ENCODE measurements around the gene CIC.

Gene CIC

DNA sequence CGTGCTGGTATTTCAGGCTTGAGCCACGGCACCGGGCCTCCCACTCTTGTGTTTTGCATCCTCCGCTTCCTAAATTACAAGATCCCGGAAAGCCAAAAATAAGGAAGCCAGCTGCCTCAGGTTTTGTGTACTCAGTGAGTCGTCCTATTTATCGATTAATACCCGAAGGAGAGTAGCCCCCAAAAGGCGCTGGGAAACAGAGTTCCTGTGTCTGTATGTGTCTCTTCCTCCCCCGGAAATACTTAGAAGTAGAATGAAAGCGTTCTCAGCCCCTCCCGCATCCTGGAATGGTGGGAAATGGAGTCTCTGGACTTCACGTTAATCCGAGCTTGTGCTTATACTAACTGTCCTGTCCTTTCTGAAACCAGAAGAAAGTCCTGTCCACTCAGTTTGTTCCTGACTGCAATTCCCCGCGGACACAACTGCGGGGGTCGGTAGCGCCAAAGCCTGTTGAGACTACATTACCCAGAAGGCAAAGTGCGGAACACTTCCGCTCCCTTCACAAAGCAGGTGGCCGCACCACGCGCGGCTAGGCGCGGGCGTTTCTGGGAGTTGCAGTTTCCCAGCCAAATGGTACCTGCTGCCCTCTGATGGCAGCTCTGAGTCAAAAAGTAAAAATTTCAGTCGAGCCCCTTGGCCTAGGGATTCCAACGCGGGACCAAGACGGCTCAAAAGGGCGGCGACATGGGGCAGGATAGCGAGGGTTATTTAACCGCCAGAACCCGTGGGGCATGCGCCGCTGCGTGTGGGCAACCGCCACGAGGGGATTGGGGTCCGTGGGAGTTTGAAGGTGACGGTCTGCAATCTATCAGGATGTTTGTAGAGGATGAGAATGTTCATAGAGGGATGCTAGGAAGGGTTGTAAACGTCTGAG is 24.5 kb upstream of the CIC start:
- DNase-seq (ENCODE audit: low spot score) = peak; percentile 94

GRCh38 chr19:42245231-42245630 is 23.8 kb upstream of the CIC start:
- no peak for DNase-seq (ENCODE audit: low spot score)

DNA sequence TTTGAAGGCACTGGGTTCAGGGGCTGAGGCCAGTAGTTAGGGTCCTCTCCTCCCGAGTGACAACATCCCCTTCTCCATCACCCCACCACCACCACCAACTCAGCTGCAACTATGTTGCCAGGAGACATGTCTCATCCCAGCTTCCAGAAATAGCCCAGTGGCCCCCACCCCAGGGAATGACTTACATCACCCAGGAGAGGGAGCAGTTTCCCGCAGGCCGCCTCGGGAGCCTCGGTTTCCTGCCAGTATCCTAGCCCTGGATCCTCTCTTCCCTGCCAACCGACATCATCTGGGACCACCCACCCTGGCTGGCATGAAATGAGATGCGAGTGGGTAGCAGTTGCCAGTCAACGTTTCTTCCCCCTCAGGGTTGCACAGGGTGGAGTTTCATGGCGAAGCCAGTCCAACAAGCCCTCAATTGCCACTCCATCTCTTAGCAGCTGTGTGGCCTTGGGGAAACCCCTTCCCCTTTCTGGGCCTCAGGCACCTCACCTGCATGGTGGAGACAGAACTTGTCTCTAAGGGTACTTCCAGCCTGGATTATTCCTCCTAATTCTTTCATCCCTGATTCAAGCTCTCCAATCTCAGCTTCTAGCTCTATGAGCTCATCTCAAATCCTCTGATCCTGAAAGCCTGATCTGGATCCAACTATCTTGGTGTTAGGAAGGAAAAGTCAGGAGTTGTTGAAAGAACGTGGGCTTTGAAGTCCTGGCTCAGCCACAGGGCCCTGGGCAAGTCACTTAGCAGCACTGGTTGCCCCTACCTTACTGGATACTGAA is 22.7 kb upstream of the CIC start:
- peak; percentile 91 for DNase-seq (ENCODE audit: low spot score)

- DNase-seq (ENCODE audit: low spot score) = peak; percentile 3
Observed at GRCh38 chr19:42246922-42247639, 22.0 kb upstream of the CIC start.

DNA sequence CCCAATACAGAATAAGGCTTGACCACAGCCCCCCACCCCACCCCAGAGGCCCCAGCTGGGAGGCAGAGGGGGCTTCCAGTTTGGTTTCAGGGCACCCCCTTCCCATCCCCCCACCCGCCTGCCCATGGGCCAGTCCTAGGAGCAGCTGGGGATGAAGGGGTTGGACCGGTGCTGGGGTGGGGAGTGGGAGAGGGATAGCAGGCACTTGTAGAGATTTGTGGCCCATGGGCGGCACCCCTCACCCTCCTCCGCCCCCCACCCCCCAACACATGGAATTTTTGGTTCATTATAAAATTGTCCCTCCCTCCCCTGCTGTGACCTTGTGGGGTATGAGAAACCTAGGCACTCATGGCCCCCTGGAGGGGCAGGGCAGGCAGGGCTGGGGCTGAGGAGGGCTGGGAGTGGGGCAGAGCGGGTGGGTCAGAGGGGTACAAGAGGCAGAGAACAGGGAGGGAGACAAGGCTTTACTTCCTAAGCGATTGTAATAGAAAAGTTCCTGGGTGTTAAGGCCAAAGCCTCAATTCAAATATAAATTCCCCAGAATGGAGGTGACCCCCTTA is 21.3 kb upstream of the CIC start:
- peak; percentile 1 for DNase-seq (ENCODE audit: low spot score)

GRCh38 chr19:42248270-42249148 is 20.5 kb upstream of the CIC start:
- peak; percentile 1 for DNase-seq (ENCODE audit: low spot score)

DNA sequence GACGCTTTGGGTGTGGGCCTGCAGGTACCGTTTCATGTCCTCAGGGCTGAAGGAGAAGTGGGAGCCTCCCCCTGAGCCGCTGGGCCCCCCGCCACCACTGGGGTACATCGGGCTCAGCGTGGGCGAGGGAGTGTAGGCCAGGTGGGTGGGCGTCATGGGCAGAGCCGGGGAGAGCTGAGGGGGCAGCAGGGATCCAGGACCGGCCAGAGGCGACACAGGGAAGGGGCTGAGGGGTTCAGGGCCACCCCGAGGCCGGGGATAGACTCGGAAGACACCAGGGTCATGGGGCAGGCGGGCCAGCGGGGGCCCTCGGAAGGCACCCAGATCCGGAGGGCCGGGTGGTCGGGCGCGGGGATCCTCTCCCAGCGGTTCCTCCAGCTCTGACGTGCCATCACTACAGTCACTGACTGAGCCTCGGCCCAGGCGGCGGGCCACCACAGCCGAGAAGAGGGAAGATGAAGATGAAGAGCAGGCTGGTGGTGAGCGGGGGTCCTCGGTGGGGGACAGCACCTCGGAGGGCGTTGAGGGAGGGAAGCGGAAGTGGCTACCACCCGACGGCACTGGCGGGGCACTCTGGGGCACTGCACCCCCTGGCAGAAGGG is 19.8 kb upstream of the CIC start:
- DNase-seq (ENCODE audit: low spot score) = peak; percentile 2

GRCh38 chr19:42249769-42250168 is 19.3 kb upstream of the CIC start:
- no peak for DNase-seq (ENCODE audit: low spot score)

DNA sequence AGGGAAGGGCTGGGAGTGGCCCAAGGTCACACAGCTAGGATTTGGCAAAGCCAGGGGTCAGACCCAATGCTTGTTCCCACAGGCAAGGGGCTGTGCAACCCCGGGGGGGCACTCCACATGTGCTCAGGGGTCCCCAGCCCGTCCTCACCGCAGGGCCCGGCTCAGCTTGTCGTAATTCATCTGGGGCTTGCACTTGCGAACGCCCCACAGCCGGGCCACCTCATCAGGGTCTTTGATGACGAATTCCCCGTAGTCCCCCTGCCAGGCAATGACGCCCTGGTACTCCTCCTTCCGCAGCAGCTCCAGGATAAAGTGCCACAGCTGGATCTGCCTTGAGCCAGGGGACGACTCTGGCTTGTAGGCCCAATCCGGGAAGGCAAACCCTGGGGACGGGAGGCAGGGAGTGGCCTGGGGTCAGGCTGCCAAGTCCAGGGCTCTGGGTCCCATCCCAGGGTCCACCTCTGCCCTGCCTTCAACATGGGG is 18.8 kb upstream of the CIC start:
- DNase-seq (ENCODE audit: low spot score) = no peak

DNA sequence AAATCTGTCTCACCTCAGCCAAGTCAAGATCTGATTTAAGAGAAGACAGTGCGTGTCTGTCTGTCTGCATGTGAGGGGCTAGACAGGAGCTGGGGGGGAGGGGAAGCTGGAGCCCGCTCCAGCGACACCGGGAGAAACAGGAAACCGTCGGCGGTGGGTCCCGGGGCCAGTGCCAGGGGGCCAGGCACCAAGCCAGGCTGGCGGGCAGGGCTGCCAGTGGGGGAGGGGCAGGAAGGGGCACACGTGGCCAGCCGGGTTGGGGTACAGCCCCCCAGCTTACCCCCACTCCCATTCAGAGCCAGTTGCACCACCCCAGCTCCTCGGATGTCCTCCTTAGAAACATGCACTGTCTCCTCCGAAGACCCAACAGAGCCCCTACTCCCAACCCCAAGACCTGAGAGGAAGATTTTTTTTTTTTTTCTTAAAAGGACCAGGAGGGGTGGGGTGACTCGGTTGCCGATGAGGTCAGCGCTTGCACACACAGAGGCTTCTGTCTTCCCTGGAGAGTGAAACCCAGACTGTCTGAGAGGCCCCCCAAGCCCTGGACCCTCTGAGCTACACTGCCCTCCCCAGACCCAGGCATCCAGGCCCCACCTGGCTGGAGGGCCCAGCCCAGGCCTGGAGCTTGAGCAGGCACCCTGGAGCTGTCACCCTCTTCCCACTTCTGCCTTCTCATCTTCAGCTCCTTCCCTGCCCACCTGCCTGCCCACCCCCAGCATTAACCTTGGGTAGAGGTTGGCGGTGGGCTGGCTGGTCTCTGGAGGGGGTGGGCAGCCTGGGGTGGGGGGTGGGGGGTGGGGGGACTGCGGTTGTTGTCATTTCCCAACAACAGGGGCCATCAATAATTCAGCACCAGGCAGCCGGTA is 18.2 kb upstream of the CIC start:
- DNase-seq (ENCODE audit: low spot score) = peak; percentile 55

GRCh38 chr19:42251572-42252358 is 17.3 kb upstream of the CIC start:
- peak; percentile 2 for DNase-seq (ENCODE audit: low spot score)

DNA sequence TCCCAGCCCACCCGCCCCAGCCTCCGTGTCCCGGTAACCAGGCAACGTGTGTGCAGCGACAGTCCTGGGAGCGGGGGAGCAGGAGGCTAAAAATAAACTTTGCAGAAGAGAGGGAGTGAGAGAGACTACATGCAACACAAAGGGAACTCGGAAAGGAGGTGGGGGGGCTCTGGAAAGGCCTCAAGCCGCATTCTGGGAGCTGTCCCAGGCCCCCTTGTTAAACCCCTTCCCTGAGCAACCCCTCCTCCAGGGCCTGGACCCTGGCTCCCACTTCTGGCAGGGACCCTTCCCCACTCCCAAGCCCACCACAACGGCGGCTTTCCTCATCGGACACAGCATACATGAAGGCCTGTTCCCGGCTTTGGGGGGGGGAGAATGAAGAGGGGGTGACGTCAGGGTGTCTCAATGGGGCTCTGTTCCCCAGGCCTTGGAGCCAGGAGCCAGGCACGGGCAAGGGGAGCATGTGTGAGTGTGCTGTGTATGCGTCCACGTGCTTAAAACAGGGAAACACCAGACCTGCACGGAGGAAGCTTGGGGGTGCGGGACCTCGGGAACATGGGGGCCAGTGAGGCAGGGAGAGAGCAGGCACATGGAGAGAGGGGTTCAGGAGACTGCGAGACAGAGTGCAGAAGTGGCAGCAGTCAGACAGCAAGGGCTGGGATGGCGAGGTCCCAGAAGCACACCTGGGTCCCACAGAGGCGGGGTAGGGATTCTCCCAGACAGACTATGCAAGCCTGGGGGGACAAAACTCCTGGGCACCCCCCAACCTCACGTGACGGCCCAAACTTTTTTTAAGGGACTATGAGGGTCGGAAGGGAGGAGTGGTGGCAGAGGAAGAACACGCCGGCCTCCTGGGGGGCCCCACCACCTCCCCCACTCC is 16.4 kb upstream of the CIC start:
- DNase-seq (ENCODE audit: low spot score) = no peak

DNA sequence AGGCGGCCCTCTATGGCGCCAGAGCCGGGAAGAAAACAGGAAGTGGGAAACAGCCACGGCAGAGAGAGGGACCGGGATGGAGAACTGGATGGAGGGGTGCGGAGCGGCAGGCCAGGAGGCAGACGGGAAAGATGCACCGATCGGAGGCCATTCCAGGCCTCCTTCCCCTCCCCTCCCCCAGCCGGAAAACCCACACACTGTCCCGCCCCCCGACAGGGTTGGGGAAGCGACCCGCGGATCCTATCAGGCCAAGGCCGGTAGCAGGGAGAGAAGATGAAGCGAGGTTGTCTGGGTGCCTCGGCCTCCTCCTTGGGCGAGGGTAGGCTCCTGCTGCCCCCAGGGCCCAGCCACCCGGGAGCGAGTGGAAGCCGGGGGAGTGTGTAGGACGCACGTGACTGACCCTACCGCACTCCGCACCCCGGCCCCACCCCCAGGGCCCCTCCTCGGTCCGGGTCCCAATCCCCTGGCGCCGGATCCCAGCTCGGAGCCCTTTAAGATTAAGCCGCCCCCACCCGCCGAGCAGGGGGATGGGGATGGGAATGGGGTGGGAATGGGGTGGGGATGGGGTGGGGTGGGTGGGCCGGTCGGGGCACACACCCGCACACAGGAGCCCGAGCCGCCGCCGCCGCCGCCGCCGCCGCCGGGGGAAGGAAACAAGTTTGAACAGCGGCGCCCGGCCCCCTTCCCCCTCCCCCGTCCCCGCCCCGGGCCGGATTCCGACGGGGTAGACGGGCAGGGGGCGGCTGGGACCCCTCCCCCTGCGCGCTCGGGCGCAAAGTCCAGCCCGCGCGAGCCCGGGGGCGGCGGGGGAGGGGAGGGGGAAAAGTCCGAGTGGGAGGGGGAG is 15.6 kb upstream of the CIC start:
- peak; percentile 51 for DNase-seq (ENCODE audit: low spot score)

DNA sequence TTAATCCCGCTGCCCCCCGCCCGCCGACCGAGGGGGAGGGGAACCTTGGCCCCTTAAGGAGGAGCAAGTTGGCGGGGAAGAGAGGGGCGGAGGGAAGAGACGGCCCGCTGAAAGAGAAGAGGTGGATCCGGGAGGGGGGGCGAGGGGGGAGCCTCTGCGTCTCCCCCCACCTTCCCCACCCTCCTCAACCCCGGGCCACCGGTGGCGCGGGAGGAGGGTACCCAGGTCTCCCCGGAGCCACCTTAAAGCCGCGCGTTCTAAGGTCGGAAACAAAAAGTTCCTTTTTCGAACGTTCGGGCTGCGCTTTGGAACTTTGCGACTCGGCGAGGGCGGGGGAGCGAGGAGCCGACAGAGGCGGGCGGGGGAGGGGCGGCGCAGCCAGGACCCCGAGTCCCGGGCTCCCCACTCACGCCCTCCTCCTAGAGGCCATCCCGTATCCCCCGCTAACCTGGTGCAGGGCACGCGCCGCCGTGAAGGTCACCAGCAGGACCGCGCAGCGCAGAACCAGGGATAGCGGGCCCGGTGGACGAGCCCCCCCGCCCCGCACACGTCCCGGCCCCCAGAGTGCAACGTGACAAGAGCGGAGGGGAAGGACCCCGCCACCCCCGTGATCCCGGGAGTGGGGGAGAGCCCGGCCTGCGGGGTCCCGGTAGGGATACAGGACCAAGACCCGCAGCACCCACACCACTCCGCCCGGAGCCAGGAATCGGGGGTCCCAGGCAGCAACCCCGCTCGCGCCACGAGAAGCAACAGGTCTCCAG is 14.8 kb upstream of the CIC start:
- DNase-seq (ENCODE audit: low spot score) = no peak

- DNase-seq (ENCODE audit: low spot score) = no peak
Observed at GRCh38 chr19:42254850-42255765, 13.9 kb upstream of the CIC start, which contains the start of gene ERF. Gene ERF, minus strand, starts transcription at chr19:42255128. Its CDS starts 129 bp downstream, at chr19:42254999.

Measured in Ammon's horn (tissue), 1 donor.